HS-5 (cell line): ENCODE results near the gene ARHGEF16.

ENCODE experiments used
- DNase-seq: peaks from one replicate; pipeline ENCODE4 v3.0.0-alpha.2; 2012; ENCODE audit warnings: low read depth

ARHGEF16 gene

DNA sequence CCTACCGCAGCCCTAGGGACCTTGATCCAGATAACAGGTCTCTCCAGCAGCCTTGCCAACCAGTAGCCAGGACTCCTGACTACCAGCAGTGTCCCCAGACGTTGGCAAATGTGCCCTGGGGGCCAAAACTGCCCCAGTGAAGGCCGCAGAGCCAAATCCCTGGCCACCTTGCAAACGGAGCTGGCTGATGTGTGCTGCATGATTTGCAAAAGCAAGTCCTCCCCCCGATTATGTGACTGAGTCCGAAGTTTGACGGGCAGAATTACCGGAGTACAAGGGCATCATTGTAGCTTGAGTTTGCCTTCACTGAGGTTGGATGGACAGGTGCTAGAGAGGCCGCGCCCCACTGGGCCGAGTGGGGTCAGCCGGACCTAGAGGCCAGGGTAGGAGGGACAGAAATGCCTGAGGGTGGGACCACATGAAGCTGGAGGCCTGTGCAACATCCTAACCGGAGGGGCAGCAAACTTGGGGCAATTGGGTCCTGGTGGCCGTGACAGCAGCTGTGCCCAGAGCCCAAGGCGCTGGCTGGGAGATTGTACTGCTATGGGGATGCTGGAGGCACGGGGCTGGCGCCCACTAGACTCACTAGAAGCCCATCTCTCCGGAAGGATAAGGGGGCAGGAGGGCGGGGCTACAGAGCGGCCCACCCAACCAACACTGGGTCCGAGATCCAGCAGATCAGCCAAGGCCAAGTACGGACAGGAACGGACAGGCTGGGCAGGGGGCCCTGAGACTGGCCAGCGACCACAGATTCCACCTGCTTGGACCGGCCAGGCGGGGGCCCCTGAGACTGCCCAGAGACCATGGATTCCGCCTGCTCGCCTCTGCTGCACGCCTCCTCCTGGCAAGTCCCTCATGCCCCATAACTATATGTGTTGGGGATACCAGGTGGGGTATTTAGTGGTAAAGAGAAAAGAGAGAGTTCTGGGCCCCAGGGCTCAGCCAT, 2.8 kb downstream of the ARHGEF16 start:
- no peak for DNase-seq

DNA sequence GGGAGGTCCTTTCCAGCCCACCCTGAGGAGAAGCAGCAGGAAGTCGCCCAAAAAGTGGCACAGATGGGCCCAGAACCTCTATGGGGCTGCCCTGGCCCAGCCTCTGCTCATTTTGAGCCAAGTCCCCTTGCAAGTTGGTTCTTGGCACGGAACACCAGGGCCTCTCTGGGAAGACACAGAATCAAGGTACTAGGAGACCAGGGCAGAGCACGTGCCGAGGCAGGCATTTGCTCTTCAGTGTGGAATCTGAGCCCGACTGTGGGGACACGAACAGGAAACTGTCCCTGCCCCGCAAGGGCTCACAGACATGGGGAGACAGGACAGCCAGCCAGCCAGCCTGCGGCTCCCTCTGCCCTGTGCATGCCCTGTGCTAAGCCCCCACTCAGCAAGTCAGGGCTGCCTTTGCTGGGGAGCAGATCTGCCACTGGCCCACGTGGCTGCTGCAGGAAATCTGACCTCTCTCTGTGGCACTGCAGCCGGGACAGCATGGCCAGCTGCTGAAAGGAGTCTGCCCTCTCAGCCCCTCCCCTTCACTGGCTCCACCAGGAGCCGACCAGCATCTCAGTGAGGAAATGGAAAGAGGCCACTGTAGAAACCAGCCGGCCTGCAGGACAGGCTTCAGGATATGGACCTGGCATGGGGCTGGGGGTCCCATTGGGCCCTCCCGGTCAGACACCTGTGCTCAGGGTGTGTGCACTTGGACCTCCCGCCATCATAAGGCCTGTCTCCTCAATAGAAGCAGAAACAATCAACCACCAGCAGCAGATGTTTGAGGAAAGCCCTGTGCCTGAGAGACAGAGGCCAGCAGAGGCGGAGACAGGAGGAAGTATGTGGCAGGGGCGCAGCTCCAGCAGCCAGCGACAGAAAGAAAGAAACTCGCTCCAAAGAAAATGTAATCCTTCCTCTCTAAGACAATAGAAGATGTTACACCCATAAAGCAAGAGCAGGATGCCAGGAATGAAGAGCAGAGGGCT, 3.7 kb downstream of the ARHGEF16 start:
- no peak for DNase-seq

DNA sequence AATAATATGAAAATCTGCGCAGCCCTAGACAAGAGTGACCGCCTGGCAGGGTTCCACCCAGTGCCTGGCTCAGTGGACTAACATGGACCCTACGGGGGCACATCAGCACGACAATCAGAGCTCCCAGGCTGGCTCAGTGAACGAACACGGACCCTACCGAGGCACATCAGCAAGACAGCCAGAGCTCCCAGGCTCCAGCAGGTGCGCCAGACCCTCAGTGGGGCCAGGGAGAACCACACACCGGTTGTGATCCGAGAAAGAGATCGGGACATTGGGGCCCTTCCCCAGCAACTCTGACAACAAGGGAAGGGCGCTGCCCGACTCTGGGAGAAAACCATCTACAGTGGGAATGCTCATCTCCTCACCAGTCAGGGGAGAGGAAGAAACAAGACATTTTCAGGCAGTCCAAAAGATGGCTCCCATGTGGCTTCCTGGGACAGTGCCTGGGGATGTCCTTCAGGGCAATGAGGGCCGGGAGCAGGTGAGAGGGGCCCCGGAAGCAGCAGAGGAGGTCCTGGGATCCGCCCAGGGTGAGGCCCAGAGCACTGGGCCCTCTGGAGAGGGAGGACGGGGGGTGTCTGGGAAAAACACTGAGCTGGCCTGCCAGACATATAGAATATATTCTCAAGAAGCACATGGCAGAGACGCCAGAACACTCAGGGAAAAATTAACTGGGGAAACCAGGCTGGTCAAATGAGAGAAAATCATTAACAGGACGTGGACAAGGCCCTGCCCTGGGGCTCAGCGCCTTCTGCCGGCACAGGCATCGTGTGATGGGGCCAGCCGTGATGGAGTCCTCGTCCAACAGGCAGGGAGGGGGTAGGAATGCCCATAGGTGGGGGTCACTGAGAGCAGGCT, 4.8 kb downstream of the ARHGEF16 start:
- DNase-seq, result no peak

DNA sequence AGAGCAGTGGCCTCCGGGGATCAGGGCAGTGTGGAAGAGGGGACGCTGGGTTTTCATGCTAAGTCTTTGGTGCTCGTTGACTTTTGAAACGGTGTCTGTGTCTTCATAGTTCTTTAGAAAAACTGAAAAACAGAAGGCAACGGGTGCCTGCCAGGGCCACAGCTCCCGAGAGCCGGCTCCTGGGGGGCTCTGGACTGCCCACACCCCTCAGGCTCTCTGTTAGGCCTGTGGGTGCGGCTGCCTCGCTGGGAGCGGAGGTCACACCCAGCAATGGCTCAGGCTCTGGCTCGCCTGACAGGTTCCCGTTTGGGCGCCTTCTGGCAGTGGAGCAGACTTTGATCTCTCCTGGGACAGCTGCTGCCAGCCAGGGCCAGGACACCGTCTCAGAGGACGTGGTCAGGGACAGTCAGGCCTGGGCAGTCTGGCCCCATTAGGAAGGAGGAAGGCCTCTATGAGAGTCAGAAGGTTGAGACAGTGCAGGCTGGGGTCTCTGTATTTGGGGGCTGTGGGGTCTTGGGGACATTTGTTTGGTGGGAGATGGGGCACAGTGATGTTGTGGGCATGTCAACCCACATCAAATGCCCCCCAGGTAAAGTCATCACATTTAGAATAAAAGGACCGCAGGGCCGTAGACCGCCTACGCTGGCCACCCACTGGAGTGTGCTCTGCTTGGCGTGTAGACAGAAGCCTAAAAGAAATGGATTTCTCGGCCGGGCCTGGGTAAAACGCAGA, 5.6 kb downstream of the ARHGEF16 start:
- no peak for DNase-seq

DNA sequence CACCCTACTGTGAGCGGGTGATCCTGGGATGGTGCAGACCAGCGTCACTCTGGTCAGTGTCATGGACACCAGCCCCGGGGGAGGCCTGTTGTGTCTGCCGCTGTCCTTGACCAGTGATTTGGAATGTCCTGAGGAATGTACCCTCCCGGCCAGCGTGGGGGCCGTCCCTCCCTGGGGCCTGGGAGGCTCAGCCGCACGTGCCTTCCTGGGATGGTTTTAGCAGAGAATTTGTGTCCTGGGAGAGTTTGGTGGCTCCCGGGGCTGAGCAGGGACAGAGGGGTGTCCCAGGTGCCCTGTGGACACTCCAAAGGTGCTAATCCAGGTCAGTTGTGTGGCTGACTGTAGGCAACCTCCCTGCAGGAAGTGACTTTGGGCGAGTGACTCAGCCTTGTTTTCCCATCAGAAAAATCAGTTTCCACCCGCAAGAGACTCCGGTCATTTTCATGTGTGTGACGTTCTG, 6.2 kb downstream of the ARHGEF16 start:
- no peak for DNase-seq

DNA sequence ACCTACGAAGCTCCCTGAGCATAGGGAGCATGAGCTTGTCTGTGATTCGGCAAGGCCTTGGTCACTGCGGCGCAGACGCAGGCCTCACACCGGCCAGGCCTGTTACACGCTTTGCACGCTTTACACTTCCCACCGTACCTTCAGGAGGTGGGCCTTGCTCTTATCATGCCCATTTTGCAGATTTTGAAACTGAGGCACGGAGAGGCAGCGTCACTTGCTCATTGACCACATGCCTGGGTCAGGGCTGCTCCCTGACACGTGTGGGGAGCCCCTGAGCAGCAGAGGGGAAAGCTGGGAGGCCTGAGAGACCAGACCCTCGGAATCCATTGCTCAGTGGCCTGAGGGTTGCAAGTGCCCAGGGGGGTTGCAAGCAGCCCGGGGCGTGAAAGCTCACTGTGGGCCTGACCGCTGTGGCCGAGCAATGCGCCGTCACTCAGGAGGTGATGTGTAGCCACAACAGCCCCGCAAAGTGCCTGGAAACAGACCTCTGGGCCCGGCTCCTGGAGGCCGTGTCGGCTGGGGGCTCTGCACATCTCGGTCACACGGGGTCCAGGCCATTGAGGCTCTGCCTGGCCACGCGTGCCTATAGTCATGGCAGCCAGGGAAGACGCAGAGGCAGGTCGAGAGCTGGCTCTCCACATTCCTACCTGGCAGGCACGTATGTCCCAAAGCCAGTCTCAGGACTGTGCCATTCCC, 6.9 kb downstream of the ARHGEF16 start:
- DNase-seq, result no peak

DNA sequence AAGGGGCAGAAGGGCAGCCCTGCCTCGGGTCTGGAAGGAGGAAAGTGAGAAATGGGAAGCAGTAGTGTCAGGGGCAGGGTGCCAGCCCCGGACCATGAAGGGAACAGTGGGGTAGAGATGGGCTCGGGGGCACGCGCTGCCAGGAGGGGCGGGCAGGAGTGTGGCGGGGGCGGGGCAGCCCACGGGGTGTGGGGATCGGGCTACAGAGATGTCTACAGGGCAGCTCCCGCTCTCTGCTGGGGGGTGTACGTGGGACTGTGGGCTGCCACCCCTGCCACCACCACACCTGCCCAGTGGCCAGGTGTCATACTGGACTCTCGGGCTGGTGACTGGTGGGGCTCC, 7.4 kb downstream of the ARHGEF16 start:
- DNase-seq, result no peak

DNA sequence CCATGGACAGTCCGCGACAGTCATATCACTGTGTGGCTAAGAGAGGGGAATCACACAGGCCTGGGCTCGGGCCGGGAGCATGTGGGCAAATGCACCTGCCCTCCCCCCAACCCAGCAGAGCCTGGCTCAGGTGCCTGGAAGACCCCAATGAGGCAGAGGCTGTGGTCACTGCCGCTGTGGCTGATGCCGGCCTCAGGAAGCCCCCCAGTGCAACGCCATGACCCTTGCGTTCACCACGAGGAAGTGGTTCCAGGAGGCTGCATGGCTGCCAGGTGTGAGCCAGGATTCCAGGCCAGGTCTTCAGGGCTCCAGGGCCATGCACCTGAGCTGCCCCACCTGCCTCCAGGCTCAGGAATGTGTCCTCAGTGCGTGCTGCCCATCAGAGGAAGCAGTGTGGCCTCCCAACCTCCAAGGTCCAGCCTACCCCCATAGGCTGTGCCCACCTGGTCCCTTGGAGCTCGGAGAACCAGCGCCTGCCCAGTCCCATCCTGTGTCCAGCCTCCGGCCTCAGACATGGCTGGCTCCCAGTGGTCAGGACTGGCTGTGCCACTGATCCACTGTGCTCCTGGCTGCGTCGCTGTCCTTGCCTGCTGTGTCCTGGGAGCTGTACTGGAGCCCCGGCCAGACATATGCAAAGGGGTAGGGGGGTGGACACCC, 8.0 kb downstream of the ARHGEF16 start:
- no peak for DNase-seq

DNA sequence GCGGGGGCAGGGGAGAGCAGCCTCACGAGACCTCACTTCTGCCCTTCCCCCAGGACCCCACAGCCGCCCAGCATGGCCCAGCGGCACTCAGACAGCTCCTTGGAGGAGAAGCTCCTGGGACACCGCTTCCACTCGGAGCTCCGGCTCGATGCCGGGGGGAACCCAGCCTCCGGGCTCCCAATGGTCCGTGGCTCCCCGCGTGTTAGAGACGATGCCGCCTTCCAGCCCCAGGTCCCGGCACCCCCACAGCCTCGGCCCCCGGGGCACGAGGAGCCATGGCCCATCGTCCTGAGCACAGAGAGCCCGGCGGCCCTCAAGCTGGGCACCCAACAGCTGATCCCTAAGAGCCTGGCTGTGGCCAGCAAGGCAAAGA, 8.5 kb downstream of the ARHGEF16 start:
- DNase-seq, result no peak

DNA sequence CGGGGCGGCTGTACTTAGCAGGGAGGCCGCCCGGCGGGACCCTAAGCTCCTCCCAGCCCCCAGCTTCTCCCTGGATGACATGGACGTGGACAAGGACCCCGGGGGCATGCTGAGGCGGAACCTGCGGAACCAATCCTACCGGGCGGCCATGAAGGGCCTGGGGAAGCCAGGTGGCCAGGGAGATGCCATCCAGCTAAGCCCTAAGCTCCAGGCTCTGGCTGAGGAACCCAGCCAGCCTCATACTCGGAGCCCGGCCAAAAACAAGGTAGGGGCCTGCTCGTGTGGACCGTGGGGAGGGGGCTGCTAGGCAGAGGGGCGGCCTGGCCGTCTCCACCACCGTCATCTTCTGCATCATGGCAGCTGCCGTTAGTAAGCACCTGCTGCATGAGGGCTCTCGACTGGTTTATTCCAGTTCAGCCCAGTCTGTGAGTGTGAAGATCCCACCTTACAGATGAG, 9.0 kb downstream of the ARHGEF16 start:
- DNase-seq, result no peak

DNA sequence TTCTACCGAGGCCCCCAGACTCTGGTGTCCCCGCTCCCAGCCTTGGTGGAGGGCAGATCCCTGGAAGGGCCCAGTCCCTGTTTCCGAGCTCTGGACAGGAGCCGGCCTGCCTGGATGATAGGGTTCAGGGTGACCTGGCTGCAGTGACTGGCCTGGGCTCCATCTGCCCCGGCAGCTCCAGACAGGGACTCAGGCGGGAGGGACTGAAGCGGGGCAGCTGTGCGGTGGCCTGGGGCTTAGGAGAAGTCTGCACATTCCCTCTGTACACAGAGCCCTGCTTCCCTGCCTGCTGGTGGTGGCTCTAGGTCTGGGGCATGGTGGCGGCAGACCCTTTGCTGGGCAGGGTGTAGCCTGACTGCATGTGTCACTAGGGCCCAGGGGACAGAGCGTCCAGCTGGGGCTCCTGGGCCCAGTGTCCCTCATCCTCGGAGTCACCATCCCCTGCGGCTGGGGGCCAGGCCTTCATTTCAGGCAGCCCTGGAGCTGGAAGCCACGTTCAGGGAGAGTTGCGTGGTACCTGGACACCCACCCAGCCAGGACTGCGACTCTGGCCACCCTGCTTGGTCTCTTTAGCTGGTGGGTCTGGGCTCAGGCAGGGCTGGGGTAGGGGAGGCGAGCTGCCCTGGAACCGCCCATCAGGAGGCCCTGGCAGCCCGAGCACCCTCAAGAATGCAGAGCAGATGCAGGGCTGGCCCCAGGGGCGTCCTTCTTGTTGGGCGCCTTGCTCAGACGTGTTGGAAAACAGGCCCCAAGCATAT, 9.6 kb downstream of the ARHGEF16 start:
- no peak for DNase-seq

DNA sequence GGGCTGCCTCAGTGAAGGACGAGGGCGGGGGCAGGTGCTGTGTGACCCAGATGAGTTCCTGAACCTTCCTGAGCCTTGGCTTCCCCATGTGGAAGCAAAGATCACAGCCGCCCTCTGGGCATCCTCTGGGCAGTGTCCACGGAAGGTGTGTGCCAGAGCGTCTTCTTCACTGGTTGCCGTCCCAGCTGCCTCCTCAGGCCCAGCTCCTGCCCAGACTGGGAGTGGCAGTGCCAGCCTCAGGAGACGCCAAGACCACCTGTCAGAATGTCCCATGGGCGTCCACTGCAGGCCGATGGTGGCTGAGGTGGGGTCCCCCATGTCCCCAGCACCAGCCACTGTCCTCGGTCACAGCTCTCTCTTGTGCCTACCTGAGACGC, 10.2 kb downstream of the ARHGEF16 start:
- no peak for DNase-seq

DNA sequence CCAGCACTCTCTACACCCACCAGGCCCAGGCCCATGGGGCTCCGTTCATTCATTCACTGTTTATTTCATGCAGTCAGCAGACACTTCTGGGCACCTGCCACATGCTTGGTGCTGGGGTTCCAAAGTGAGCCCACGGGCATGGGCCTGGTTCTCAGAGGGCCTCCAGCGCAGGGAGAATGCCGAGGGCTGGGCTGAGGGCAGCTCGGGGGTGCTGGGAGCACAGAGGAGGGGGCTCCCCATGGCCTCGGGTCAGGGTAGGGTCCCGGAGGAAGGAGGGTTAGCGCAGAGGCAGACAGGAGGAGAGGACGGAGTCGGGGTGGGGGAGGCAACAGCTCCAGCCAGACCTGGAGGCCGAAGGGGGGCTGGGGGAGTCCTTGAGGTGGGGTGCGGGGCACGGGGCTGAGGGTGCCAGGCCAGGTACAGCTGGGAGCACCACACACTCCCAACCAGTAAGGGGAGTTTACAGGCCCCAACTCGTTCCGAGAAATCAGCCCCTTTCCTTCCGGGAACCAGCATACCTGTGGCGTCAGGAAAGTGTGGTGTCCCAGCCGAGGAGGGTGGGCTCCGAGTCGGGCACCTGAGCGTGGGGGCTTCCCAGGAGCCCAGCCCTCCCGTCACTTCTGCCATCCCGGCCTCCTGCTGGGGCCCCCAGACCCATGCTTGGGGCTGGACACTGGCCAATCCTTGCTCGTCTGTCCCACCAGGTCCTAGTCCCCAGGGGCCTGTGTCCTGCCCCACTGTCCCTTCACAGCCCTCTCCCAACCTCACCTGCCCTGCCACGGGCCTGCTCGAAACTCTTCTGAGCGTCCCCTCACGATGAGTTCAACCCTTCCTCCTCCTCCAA, 10.8 kb downstream of the ARHGEF16 start:
- no peak for DNase-seq

DNA sequence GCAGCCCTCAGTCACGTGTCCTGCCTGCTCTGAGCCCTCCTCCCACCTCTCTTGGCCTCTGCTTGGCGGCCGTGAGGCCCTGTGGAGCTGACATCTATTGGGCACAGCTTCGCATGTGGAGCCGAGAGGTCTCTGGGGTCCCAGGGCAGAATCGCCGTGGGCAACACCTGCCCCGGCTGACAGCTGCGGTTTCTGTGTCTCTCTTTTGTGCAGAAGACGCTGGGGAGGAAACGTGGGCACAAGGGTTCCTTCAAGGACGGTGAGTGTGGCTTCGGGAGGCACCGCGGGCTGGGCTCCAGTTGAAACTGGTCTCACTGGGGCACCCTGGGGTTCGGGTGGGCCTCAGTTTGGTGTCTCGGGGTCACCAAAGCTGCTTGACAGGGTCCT, 11.5 kb downstream of the ARHGEF16 start:
- DNase-seq, result no peak

DNA sequence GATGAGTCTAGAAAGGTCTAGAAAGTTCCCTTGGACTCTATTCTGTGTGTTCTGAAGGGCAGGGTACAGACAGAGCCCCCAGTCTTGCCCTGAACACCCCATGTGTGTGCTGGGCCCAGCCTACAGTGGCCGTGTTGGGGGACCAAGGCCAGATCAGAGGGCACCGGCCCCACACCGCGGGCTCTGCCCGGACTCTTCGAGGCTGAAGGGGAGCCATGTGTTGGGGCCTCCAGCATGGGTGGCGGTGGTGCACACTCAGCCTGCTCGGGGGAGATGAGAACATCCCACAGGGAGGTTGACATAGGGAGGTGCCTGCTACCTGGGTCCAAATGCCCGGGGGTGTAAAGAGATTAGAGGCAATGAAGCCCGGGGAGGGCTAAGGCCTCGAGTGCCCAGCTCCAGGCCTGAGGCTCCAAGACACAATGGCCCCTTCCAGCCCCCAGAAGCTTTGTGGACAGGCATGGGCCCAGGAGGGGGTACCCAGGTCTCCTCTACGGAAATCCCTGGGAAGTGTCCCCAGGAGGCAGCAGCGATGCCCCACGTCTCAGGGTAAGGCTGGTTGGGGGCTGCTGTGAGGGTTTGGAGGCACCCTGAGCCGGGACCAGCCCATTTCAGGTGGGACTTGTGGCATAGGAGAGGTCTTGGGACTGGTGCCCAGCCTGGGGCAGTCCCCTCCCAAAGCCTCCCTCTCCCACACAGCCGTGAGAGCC, 12.1 kb downstream of the ARHGEF16 start:
- DNase-seq, result no peak

DNA sequence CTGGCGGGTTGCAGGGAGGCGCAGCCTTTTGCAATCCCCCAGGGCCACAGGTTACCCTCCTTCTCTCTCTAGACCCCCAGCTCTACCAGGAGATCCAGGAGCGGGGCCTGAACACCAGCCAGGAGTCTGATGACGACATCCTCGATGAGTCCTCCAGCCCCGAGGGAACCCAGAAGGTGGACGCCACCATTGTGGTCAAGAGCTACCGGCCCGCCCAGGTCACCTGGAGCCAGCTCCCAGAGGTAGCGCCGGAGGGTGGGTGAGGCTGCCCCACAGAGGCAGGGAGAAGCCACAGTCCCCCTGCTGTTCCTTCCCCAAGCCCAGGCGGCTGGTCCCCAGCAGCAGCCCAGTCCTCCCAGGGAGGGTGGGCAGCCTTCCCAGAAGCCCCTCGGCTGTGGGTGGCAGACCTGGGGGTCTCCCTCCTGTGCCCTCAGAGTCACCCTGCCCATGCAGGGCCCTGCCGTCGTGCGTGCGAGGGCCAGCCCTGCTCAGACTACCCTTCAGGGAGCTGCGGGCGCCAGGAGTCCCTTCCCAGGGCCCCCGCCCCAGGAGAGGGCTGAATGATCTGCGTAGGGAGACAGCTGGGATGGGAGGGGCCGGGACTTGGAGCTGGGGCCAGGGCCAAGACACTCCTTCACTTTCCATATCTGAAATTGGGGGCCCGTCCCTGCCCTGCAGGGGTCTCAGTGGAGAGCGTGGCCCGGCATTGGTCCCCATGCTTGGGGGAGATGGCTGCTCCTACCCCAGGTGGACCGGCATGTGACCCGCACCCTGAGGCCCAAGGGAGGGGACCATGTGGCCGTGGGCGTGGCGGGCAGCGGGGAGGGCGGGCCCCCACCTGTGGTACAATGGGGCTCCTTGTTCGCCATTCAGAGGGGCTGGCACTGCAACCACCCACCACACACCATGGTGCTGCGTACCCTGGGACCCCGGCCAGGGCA, 12.9 kb downstream of the ARHGEF16 start:
- no peak for DNase-seq
